MM.1S (cell line): ENCODE results near the gene UTP11.

Source experiments
- DNase-seq: peaks from one replicate; pipeline ENCODE4 v3.0.0-alpha.2; 2015
- H2AFZ ChIP-seq: fragments of 300-600 bp; sonication (generic); 2 replicates; pipeline ENCODE4 v1.6.0; 2016; ENCODE audit warnings: antibody characterized with exemption, low read length
- H3F3A ChIP-seq: fragments of 300-600 bp; sonication (generic); 2 replicates; pipeline ENCODE4 v1.6.1; 2016; ENCODE audit warnings: mild to moderate bottlenecking, antibody characterized with exemption, low read length, moderate library complexity, mixed read lengths; ENCODE audit not compliant: insufficient read depth
- H3K27ac ChIP-seq: fragments of 300-600 bp; sonication (generic); 2 replicates; pipeline ENCODE4 v1.5.1; 2016; ENCODE audit warnings: mild to moderate bottlenecking, low read length
- H3K27me3 ChIP-seq: fragments of 300-600 bp; sonication (generic); replicated peaks from 2 replicates; pipeline ENCODE4 v1.6.0; 2016; ENCODE audit warnings: low read length; ENCODE audit not compliant: insufficient read depth
- H3K36me3 ChIP-seq: fragments of 300-600 bp; sonication (generic); replicated peaks from 2 replicates; pipeline ENCODE4 v1.6.1; 2016; ENCODE audit warnings: mild to moderate bottlenecking, low read length, mixed read lengths; ENCODE audit not compliant: insufficient read depth
- H3K4me1 ChIP-seq: fragments of 300-600 bp; sonication (generic); 2 replicates; pipeline ENCODE4 v1.6.1; 2016; ENCODE audit warnings: low read length, mixed read lengths
- H3K4me2 ChIP-seq: fragments of 300-600 bp; sonication (generic); 2 replicates; pipeline ENCODE4 v1.6.0; 2016; ENCODE audit warnings: low read depth, low read length
- H3K4me3 ChIP-seq: fragments of 300-600 bp; sonication (generic); 2 replicates; pipeline ENCODE4 v1.5.1; 2016; ENCODE audit warnings: low read length, mixed read lengths
- H3K79me2 ChIP-seq: fragments of 300-600 bp; sonication (generic); 2 replicates; pipeline ENCODE4 v1.6.1; 2016; ENCODE audit warnings: mixed run types, low read length, mixed read lengths
- H3K9ac ChIP-seq: fragments of 300-600 bp; sonication (generic); 2 replicates; pipeline ENCODE4 v1.6.1; 2016; ENCODE audit warnings: low read length, mixed read lengths
- H3K9me2 ChIP-seq: fragments of 300-600 bp; sonication (generic); replicated peaks from 2 replicates; pipeline ENCODE4 v1.6.1; 2016; ENCODE audit warnings: mild to moderate bottlenecking, low read length, mixed read lengths; ENCODE audit not compliant: insufficient read depth
- H3K9me3 ChIP-seq: fragments of 300-600 bp; sonication (generic); replicated peaks from 2 replicates; pipeline ENCODE4 v1.6.1; 2016; ENCODE audit warnings: mild to moderate bottlenecking, low read length, mixed read lengths; ENCODE audit not compliant: insufficient read depth
- H4K20me1 ChIP-seq: fragments of 300-600 bp; sonication (generic); 2 replicates; pipeline ENCODE4 v1.6.1; 2016; ENCODE audit warnings: mild to moderate bottlenecking, low read length, moderate library complexity, mixed read lengths; ENCODE audit not compliant: insufficient read depth
- CTCF ChIP-seq: fragments of 300-600 bp; sonication (generic); IDR thresholded peaks from 2 replicates; pipeline ENCODE4 v1.5.1; 2016; ENCODE audit warnings: antibody characterized with exemption, low read length, mixed read lengths
- EZH2 ChIP-seq: fragments of 300-600 bp; sonication (generic); optimal IDR thresholded peaks from 2 replicates; pipeline ENCODE3; 2017; ENCODE audit warnings: low read depth, mild to moderate bottlenecking, antibody characterized with exemption, low read length, mixed read lengths
- EZH2phosphoT487 ChIP-seq: fragments of 300-600 bp; sonication (generic); IDR thresholded peaks from 2 replicates; pipeline ENCODE4 v1.6.1; 2018; ENCODE audit warnings: antibody characterized with exemption, low read length

UTP11 gene

DNA sequence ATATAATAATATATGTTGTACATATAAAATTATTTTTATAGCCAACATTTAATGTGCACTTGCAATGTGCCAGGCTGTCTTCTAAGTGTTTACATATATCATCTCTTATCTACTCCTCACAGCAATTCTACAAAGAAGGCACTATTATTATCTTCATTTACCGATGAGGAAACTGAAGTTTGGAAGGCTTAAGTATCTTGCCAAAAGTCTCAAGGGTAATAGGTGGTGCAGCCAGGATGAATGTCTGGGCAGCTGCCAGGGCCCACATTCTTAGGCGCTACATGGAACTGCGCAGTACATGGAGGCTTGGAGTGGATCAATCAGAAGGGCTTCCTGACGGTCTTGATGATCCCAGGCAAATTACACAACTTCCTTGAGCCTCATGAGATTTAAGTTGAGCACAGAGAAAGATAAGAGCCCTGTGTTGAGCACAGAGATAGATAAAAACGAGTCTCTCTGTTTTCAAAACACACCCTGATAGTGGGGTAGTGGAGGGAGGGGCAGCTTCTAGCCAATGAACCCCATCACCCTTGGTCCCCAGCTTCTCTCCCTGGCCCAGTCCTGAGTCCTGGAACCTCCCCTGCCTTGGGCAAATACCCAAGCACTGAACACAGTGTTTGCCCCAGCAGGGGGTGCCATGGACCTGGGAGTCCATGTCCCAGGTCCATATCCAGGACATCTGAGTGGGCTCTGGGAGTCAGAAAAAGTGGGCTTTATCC lies 24.8 kb downstream of the UTP11 start:
- Histone ChIP-seq H3K36me3 (no peaks in the 10 kb centered on the region), H3K27ac (no peak overlapping the region), H3K4me3 (no peak overlapping the region), H3K9ac (no peak overlapping the region), H4K20me1 (no peaks in the 10 kb centered on the region), H3K9me2 (no peaks in the 10 kb centered on the region), H3K79me2 (no peaks in the 10 kb centered on the region), H3F3A (no peaks in the 10 kb centered on the region), H3K27me3 (no peaks in the 10 kb centered on the region), H2AFZ (no peak overlapping the region), H3K4me1 (no peaks in the 10 kb centered on the region), H3K4me2 (no peak overlapping the region), H3K9me3 (no peaks in the 10 kb centered on the region)
- TF ChIP-seq CTCF: no peak; the same call in 1 of the 2 replicates
- no peak for DNase-seq

- Histone ChIP-seq H3K9me2 (no peaks in the 10 kb centered on the region), H3K4me1 (no peaks in the 10 kb centered on the region), H3K79me2 (no peaks in the 10 kb centered on the region), H3K9me3 (no peaks in the 10 kb centered on the region), H4K20me1 (no peaks in the 10 kb centered on the region), H3K27ac (no peak overlapping the region), H3K4me3 (no peak overlapping the region), H3K9ac (no peak overlapping the region), H3K36me3 (no peaks in the 10 kb centered on the region), H3K27me3 (peaks cover 14% of the 10 kb centered on the region), H3F3A (no peaks in the 10 kb centered on the region), H3K4me2 (no peak overlapping the region), H2AFZ (no peak overlapping the region)
- DNase-seq: no peak
- TF ChIP-seq EZH2phosphoT487: no peak
- TF ChIP-seq EZH2: no peak
- TF ChIP-seq CTCF: no peak
Observed at GRCh38 chr1:38038861-38039260, 26.3 kb downstream of the UTP11 start.

GRCh38 chr1:38039331-38040088 lies 27.0 kb downstream of the UTP11 start:
- H3K36me3 ChIP-seq: no peaks in the 10 kb centered on the region
- peaks cover 20% of the 10 kb centered on the region for H3K27me3 ChIP-seq
- no peaks in the 10 kb centered on the region for H3K79me2 ChIP-seq
- H3K4me3 ChIP-seq: no peak overlapping the region
- no peak overlapping the region for H3K9ac ChIP-seq
- no peaks in the 10 kb centered on the region for H3K9me2 ChIP-seq
- no peaks in the 10 kb centered on the region for H4K20me1 ChIP-seq
- DNase-seq: no peak
- H3F3A ChIP-seq: no peaks in the 10 kb centered on the region
- H2AFZ ChIP-seq: no peak overlapping the region
- no peaks in the 10 kb centered on the region for H3K4me1 ChIP-seq
- no peaks in the 10 kb centered on the region for H3K9me3 ChIP-seq
- H3K27ac ChIP-seq: no peak overlapping the region
- TF ChIP-seq EZH2: no peak
- no peak for TF ChIP-seq EZH2phosphoT487
- H3K4me2 ChIP-seq: no peak overlapping the region
